OCI-LY3 (cell line): ENCODE measurements around the gene CD274.
A peak's percentile ranks its signal among the peaks of the same experiment; 100 is the strongest.

Experiments
- CTCF ChIP-seq: fragments of 200-600, 300-600 bp; sonication (generic); IDR thresholded peaks from 2 replicates; pipeline ENCODE4 v1.5.1; 2014; ENCODE audit warnings: antibody characterized with exemption, low read length, low read depth
- EZH2phosphoT487 ChIP-seq: fragments of 200-600 bp; shearing (Covaris generic); IDR thresholded peaks from 2 replicates; pipeline ENCODE4 v1.6.1; 2018; ENCODE audit warnings: antibody characterized with exemption, mixed run types, low read depth

- TF ChIP-seq CTCF (peak; percentile 11; the same call in 1 of the 2 replicates), EZH2phosphoT487 (no peak)
Measured at GRCh38 chr9:5428794-5429528, 21.4 kb upstream of the CD274 start.
